Glomerular visceral epithelial cell (primary cell): ENCODE measurements around the gene P3H1.
"Not testable (repeated sequence)": the region's sequence is repeated elsewhere in the genome, so short reads cannot be mapped to it uniquely, and the experiment has no call there.

Source experiments
- DNase-seq: peaks from one replicate; pipeline ENCODE4 v3.0.0-alpha.2; 2016; ENCODE audit errors: extremely low spot score

P3H1 gene

DNA sequence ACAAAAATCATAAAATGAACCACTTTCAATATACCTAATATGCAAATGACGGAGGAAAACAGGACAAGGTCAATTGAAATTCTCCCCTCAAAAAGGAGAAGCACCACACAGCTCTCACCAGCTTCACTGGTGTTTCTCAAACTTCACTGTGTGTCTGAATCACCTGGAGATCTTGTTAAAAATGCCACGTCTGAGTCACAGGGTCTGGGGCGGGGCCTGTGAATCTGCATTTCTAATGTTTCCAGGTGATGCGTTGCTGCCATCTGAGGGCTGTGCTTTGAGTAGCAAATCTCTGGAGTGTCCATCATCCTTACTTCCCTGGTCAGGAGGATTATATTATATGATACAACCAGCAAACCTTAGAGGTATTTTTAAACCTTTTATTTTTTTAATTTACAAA, 35.8 kb downstream of the P3H1 start:
- DNase-seq, result no peak

DNA sequence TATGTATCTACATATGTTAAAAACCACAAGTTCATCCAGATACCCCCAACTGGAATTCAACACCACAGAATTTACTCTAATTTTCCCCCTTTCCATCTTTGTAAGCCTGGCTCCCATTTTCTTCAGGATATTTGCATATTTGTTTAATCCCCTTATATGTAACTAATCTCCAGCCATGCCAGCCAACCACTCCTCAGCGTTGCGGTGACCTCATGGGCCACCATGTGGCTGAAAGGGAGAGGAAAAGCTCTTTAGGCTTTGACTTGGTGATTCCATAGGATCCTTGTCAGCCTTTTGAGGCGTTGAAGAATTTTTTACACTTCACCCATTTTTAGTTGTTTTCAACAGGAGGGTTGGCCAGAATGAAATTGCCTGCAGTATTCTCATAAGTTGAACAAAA, 36.8 kb downstream of the P3H1 start:
- DNase-seq, result no peak

DNA sequence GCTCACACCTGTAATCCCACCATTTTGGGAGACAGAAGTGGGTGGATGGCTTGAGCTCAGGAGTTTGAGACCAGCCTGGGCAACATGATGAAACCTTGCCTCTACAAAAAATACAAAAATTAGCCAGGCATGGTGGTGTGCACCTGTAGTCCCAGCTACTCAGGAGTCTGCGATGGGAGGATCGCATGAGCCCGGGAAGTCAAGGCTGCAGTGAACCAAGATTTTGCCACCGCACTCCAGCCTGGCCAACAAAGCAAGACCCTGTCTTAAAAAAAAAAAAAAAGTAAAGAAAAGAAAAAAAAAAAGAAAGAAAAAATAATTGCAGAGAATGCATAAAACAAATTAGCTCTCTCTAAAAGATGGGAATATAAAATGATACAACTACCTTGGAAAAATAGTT, 41.0 kb downstream of the P3H1 start:
- not testable (repeated sequence) for DNase-seq

DNA sequence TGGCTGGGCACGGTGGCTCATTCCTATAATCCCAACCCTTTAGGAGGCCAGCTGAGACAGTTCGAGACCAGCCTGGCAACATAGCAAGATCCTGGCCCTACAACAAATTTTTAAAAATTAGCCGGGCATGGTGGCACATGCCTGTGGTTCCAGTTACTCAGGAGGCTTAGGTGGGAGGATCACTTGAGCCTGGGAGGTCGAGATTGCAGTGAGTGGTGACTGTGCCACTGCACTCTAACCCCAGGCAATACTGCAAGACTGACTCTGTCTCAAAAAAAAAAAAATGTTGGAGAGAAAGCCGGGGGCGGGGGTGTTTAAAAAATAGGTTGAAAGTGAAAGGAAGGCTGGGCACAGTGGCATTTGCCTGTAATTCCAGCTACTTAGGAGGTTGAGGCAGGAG, 43.3 kb downstream of the P3H1 start:
- peak; percentile 9 for DNase-seq

DNA sequence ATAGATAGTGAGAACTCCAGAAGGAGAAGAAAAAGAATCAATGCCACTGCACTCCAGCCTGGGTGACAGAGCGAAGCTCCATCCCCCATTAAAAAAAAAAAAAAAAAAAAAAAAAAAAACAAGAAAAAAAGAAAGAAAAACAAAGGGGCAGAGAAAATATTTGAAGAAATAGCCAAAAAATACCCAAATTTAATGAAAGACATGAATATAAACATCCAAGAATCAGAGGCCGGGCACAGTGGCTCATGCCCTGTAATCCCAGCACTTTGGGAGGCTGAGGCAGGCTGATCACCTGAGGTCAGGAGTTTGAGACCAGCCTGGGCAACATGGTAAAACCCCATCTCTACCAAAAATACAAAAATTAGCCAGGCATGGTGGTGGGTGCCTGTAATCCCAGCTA, 44.4 kb downstream of the P3H1 start:
- not testable (repeated sequence) for DNase-seq

DNA sequence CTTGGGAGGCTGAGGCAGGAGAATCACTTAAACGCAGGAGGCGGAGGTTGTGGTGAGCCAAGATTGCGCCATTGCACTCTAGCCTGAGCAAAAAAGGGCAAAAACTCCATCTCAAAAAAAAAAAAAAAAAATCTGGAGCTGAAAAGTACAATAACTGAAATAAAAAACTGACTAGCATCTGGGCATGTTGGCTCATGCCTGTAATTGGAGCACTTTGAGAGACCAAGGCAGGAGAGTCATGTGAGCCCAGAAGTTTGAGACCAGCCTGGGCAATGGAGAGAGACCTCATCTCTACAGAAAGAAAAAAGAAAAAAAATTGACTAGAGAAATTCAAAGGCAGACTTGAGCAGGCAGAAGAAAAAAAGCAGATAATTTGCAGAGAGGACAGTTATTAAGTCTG, 44.9 kb downstream of the P3H1 start:
- DNase-seq, result no peak

DNA sequence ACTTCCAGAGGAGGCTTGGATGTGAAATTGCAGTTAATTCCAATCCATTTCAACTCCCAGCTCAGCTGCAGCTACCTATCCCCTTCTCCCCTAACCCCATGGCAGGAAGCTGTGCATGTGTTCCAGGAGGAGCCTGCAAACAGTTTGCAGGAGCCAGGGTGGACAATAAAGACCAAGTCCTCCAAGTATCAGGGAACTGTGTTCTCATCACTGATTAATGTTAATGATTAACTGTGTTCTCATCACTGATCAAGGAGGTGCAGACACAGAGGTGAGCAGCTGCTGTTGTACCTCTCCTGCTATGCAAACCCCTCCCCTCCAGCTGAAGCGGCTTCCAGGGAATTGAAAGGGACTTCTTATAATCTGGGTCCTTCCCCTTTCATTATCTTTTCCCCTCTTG, 46.0 kb downstream of the P3H1 start:
- peak; percentile 24 for DNase-seq

DNA sequence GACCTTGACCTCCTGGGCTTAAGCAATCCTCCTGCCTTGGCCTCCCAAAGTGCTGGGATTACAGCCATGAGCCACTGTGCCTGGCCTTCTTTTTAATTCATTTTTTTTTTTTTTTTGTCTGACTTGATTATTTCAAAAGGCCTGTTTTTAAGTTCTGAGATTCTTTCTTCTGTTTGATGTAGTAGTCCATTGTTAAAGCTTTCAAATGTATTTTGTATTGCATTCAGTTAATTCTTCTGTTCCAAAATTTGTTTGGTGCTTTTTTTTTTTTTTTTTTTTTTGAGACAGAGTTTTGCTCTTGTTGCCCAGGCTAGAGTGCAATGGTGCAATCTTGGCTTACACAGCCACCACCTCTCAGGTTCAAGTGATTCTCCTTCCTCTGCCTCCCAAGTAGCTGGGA, 52.4 kb downstream of the P3H1 start:
- DNase-seq, result not testable (repeated sequence)

DNA sequence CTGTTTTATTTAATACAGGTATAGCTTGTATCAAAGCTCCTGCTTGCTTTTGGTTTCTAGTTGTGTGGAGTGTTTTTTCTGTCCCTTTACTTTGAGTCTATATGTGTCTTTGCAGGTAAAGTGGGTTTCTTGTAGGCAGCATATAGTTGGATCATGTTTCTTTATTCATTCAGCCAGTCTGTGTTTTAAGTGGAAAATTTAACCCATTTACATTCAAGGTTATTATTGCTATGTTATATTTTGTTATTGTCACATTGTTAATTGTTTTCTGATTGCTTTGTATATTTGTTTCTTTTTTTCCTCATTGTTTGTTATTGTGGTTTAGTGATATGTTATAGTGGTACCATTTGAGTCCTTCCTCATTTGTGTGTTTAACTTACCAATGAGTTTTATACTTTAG, 53.5 kb downstream of the P3H1 start:
- no peak for DNase-seq

DNA sequence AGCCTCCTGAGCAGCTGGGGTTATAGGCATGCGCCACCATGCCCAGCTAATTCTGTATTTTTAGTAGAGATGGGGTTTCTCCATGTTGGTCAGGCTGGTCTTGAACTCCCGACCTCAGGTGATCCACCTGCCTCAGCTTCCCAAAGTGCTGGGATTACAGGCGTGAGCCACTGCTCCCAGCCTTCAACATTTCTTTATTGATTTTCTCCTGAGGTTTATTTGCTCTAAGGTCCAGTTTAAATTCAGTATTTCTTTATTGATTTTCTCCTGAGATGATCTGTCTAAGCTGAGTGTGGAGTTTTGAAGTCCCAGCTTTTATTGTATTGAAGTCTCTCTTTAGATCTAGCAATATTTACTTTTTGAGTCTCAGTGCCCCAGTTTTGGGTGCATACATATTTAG, 54.0 kb downstream of the P3H1 start:
- DNase-seq, result not testable (repeated sequence)

DNA sequence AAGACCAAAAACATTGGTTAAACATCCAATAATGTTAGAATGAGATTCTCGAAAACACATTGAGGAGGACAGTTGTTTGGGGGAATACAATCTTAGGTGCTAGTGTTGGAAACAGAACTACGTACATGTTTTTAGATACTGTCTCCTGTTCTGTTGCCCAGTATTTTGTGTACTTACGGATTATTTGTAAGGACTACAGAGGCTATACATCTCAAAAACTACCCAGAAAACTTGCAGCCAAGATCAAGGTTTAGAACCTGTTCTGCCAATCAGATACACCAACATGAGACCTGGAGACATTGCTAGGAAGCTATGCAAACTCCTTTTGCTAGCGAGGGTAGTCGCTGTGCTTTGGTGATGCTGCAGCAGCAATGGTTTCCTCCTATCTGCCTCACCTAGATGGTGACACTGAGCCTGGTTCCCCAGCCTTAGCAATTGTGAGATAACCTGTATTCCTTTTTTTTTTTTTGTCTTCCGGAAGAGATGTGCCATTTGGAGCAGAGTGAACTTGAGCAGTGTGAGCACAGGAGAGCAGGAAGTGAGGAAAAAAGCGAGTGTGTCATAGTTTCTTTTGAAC, 62.9 kb downstream of the P3H1 start:
- no peak for DNase-seq

DNA sequence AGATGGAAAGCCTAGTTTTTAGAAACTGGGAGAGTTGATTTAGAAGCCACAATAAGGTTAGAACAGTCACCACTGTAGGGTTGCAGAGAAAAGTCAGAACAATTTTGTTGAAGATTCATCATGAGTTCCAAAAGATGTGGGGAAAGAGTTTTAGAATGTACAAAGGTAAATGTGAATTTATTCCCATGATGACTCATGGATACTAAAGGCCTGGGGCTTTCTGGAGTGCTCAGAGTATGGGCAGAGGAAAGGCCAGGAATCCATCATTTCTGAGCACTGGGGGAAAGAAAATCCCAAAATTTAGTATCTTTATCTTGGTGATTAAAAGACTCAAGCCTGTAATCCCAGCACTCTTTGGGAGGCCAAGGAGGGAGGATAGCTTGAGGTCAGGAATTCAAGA, 66.8 kb downstream of the P3H1 start:
- DNase-seq, result no peak

DNA sequence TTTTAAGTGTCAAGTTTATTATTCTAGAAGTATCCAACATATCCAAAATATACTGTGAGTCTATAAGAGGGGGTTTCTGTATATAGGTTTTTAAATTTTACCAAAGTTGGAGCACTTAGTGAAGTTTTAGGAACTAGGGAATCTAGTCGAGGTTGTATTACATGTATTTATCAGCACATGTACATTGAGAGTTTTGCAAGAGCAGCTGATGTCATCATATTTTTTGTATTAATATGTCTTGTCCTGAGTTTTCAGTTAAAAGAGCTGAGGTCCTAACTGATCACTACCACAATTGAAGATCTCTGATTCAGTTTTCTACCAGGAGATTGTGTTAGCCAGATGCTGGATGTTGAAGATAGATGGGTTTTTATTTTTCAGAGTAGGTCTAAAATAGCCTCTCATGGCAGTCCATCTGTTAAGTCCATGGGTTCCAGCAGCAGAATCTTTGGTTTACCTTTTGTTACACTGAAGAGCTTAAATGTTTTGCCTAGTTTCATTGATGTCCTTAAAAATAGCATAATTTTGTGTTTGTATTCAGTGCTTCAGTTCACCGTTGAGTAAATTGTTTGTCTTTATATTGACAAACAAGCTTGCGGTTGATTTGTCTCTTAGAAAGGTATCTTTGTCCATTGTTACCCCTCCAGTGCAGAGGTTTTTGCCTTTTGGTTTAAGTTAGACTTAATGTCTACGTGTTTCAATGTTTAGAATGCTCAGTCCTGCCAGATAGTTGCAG, 68.6 kb downstream of the P3H1 start:
- no peak for DNase-seq
